Amniotic epithelial cell (primary cell): ENCODE results near the gene COL24A1.
A peak's percentile ranks its signal among the peaks of the same experiment; 100 is the strongest.
"Not testable (repeated sequence)": the region's sequence is repeated elsewhere in the genome, so short reads cannot be mapped to it uniquely, and the experiment has no call there.

Experiments used
- DNase-seq: peaks from one replicate; pipeline ENCODE4 v3.0.0-alpha.2; 2010; ENCODE audit warnings: low read depth

The COL24A1 gene

GRCh38 chr1:85888921-85889320 lies 267.7 kb downstream of the COL24A1 start:
- no peak for DNase-seq

GRCh38 chr1:85884372-85885035 lies 272.1 kb downstream of the COL24A1 start:
- peak; percentile 35 for DNase-seq

GRCh38 chr1:85867189-85867588 lies 289.4 kb downstream of the COL24A1 start:
- DNase-seq: no peak

GRCh38 chr1:85865213-85865612 lies 291.4 kb downstream of the COL24A1 start:
- peak; percentile 52 for DNase-seq

GRCh38 chr1:85864727-85865126 lies 291.8 kb downstream of the COL24A1 start:
- DNase-seq: no peak

- DNase-seq: not testable (repeated sequence)
These were observed 292.9 kb downstream of the COL24A1 start for GRCh38 chr1:85863639-85864038.

- peak; percentile 87 for DNase-seq
These were observed 294.1 kb downstream of the COL24A1 start for GRCh38 chr1:85862456-85862855.

GRCh38 chr1:85857991-85858390 lies 298.6 kb downstream of the COL24A1 start:
- no peak for DNase-seq

- peak; percentile 95 for DNase-seq
These were observed 306.3 kb downstream of the COL24A1 start for GRCh38 chr1:85850238-85850637.

- DNase-seq: no peak
These were observed 306.9 kb downstream of the COL24A1 start for GRCh38 chr1:85849660-85850059.

GRCh38 chr1:85847356-85847755 lies 309.2 kb downstream of the COL24A1 start:
- peak; percentile 59 for DNase-seq

GRCh38 chr1:85846706-85847105 lies 309.9 kb downstream of the COL24A1 start:
- DNase-seq: no peak

GRCh38 chr1:85839459-85839858 lies 317.1 kb downstream of the COL24A1 start:
- DNase-seq: no peak

- DNase-seq: no peak
These were observed 318.3 kb downstream of the COL24A1 start for GRCh38 chr1:85838238-85838637.

- DNase-seq: no peak
These were observed 319.8 kb downstream of the COL24A1 start for GRCh38 chr1:85836736-85837135.

GRCh38 chr1:85833165-85833564 lies 323.4 kb downstream of the COL24A1 start:
- not testable (repeated sequence) for DNase-seq

GRCh38 chr1:85830837-85831236 lies 325.7 kb downstream of the COL24A1 start:
- no peak for DNase-seq

GRCh38 chr1:85824066-85824840 lies 332.3 kb downstream of the COL24A1 start:
- DNase-seq: no peak

- DNase-seq: no peak
These were observed 333.9 kb downstream of the COL24A1 start for GRCh38 chr1:85822696-85823095.

GRCh38 chr1:85818371-85818770 lies 338.2 kb downstream of the COL24A1 start:
- DNase-seq: no peak

- DNase-seq: no peak
These were observed 340.0 kb downstream of the COL24A1 start for GRCh38 chr1:85816606-85817005.

- no peak for DNase-seq
These were observed 340.7 kb downstream of the COL24A1 start for GRCh38 chr1:85815906-85816305.

GRCh38 chr1:85806236-85806965 lies 350.2 kb downstream of the COL24A1 start:
- no peak for DNase-seq
